GM12878 (cell line): ENCODE measurements around the gene OTUD5. TPM values are rescaled to one million over a fixed set of nuclear protein-coding genes. Genes with fewer than 3 reads are reported as not detected.

Experiments
- ATAC-seq: fragments of 200-7000 bp; cut with Tn5 transposase; 3 replicates; pipeline ENCODE4 v1.9.1; 2020; ENCODE audit warnings: mild to moderate bottlenecking, moderate library complexity
- BruUV-seq: library from RNA; stranded (reverse); fragments of 400-500 nt; replicated peaks from 2 replicates; lab custom pipeline; 2021; lab: Mats Ljungman, UMichigan
- CTCF ChIA-PET: fragments of 300-600 bp; sonication (Branson Sonifier 250); formaldehyde crosslinking; extraction: SDS; loops from one replicate; lab custom pipeline; 2021; ENCODE audit warnings: inconsistent platforms; lab: Yijun Ruan, JAX
- POLR2A ChIA-PET: fragments of 350-600 bp; formaldehyde crosslinking; extraction: SDS; loops from one replicate; lab custom pipeline; 2021; ENCODE audit warnings: inconsistent platforms; lab: Charles Lee
- RAD21 ChIA-PET: fragments of 300-600 bp; sonication (Branson Sonifier 250); formaldehyde crosslinking; loops from one replicate; lab custom pipeline; 2023; ENCODE audit warnings: antibody characterized with exemption; ENCODE audit not compliant: unreplicated experiment; lab: Charles Lee
- SMC1A ChIA-PET: fragments of 300-600 bp; sonication (Branson Sonifier 250); formaldehyde crosslinking; loops from one replicate; lab custom pipeline; 2023; ENCODE audit not compliant: unreplicated experiment, uncharacterized antibody; lab: Charles Lee
- DNase-seq: peaks from one replicate; pipeline ENCODE4 v3.0.0-alpha.2; 2011; ENCODE audit warnings: low read depth, low spot score
- FAIRE-seq: peaks from 3 replicates; lab custom pipeline; 2011; peaks lifted over from hg19 to GRCh38; lab: Jason Lieb, UNC
- H2AFZ ChIP-seq: 2 replicates; pipeline ENCODE4 v1.6.0; 2011; ENCODE audit warnings: low read depth, low read length, control low read depth; ENCODE audit not compliant: control insufficient read depth
- H3K27ac ChIP-seq: 2 replicates; pipeline ENCODE4 v1.5.1; 2011; ENCODE audit warnings: control low read depth; ENCODE audit not compliant: control insufficient read depth, insufficient read depth
- H3K27me3 ChIP-seq, 2 experiments: replicated peaks in 1 of 2; 2 replicates each; pipeline versions ENCODE4 v1.6.0 to v1.6.1; 2011; ENCODE audit warnings: low read length in 1 of 2; ENCODE audit not compliant: control insufficient read depth in 2 of 2, insufficient read depth in 2 of 2
- H3K36me3 ChIP-seq, 2 experiments: 2 replicates each; pipeline ENCODE4 v1.5.1; 2011; ENCODE audit warnings: low read length in 1 of 2; ENCODE audit not compliant: control insufficient read depth in 2 of 2, insufficient read depth in 2 of 2
- H3K4me1 ChIP-seq: 2 replicates; pipeline ENCODE4 v1.6.1; 2011; ENCODE audit warnings: mild to moderate bottlenecking, low read length, moderate library complexity, mixed read lengths; ENCODE audit not compliant: control insufficient read depth, insufficient read depth
- H3K4me2 ChIP-seq: 2 replicates; pipeline ENCODE4 v1.6.0; 2011; ENCODE audit warnings: control low read depth; ENCODE audit not compliant: control insufficient read depth, insufficient read depth
- H3K4me3 ChIP-seq: fragments of 200-600 bp; sonication (generic); 2 replicates; pipeline ENCODE4 v1.5.1; 2016
- H3K79me2 ChIP-seq: 2 replicates; pipeline ENCODE4 v1.6.0; 2011; ENCODE audit warnings: low read length; ENCODE audit not compliant: control insufficient read depth, insufficient read depth
- H3K9ac ChIP-seq: 2 replicates; pipeline ENCODE4 v1.8.0; 2011; ENCODE audit warnings: low read length, control low read depth, mixed read lengths; ENCODE audit not compliant: control insufficient read depth, insufficient read depth
- H3K9me3 ChIP-seq: replicated peaks from 3 replicates; pipeline ENCODE4 v1.5.1; 2011; ENCODE audit warnings: mild to moderate bottlenecking, low read length; ENCODE audit not compliant: control insufficient read depth, insufficient read depth
- H4K20me1 ChIP-seq: 2 replicates; pipeline ENCODE4 v1.6.0; 2011; ENCODE audit not compliant: control insufficient read depth, insufficient read depth
- CREB1 ChIP-seq: IDR thresholded peaks from 2 replicates; pipeline ENCODE4 v1.6.1; 2012; ENCODE audit warnings: low read depth, mild to moderate bottlenecking, inconsistent platforms
- EGR1 ChIP-seq, 2 experiments: IDR thresholded peaks; 1 replicate in 1 of 2; 2 replicates in 1 of 2; pipeline ENCODE4 v1.6.1; 2011 to 2012; ENCODE audit warnings: low read depth in 2 of 2, low read length in 2 of 2, borderline replicate concordance in 1 of 2, mild to moderate bottlenecking in 1 of 2, moderate library complexity in 1 of 2
- NFXL1 ChIP-seq: fragments of 450-650 bp; IDR thresholded peaks from 2 replicates; pipeline ENCODE4 v1.6.1; 2017; ENCODE audit warnings: antibody characterized with exemption, mild to moderate bottlenecking, borderline replicate concordance
- POLR2A ChIP-seq: IDR thresholded peaks from 2 replicates; pipeline ENCODE4 v1.6.1; 2011; ENCODE audit warnings: low read depth, mild to moderate bottlenecking, low read length
- RCOR1 ChIP-seq: conservative IDR thresholded peaks from 2 replicates; pipeline ENCODE4 v1.6.1; 2012; ENCODE audit warnings: low read depth, low read length, improper control_type of control experiment
- RFX5 ChIP-seq: IDR thresholded peaks from 2 replicates; pipeline ENCODE4 v1.6.1; 2011; ENCODE audit warnings: low read depth, low read length, improper control_type of control experiment
- SPI1 ChIP-seq: IDR thresholded peaks from 2 replicates; pipeline ENCODE4 v1.6.1; 2011; ENCODE audit warnings: low read depth, mild to moderate bottlenecking, low read length, moderate library complexity, borderline replicate concordance; ENCODE audit not compliant: insufficient read depth
- SUZ12 ChIP-seq: fragments of 200-600 bp; sonication (generic); IDR thresholded peaks from one replicate; pipeline ENCODE4 v1.6.1; 2018; ENCODE audit warnings: antibody characterized with exemption, mild to moderate bottlenecking; ENCODE audit not compliant: unreplicated experiment
- WGBS: methylation state at CpG from one replicate; pipeline ENCODE4 v1.1.6; 2016; ENCODE audit warnings: low lambda C conversion rate; ENCODE audit not compliant: insufficient replicate concordance, insufficient coverage; ENCODE audit errors: missing lambda C conversion rate; 5-methylcytosine and 5-hydroxymethylcytosine counted together
- in situ Hi-C: fragments of 300-500 bp; cut with MboI; formaldehyde crosslinking; loops from 9 replicates; pipeline ENCODE4 v1.14.3; 2018; ENCODE audit warnings: mixed read lengths
- intact Hi-C: fragments of 100-400 bp; cut with micrococcal nuclease; formaldehyde crosslinking; loops from one replicate; pipeline ENCODE4 v1.14.2; 2022; ENCODE audit not compliant: unreplicated experiment
- polyA plus RNA-seq, 11 experiments: library from polyadenylated mRNA; depleted of rRNA in 4 of 11; unstranded in 6 of 11; stranded (reverse) in 5 of 11; fragments of >200 nt; fragmentation: Nextera tagmentation in 4 of 11; fragmentation: Illumina TruSeq in 1 of 11; extraction: Ambion mirVana in 4 of 11; extraction: Trizol in 1 of 11; gene quantifications; 1 replicate in 1 of 11; 2 replicates in 10 of 11; pipeline versions ENCODE4 v1.2.1 to v1.2.3, GENCODE V29; 2011 to 2016; ENCODE audit warnings: inconsistent platforms in 2 of 11, missing spikeins in 2 of 11, low read depth in 1 of 11
- total RNA-seq, 4 experiments: library from RNA; depleted of rRNA in 3 of 4; stranded (reverse); fragments of >200 nt in 3 of 4; fragmentation: Illumina TruSeq in 1 of 4; extraction: Trizol in 1 of 4; gene quantifications; 2 replicates each; pipeline versions ENCODE4 v1.2.1 to v1.2.3, GENCODE V29; 2013 to 2021
- TF ChIP-seq, protein P1 (sequence below): IDR thresholded peaks from 2 replicates; pipeline ENCODE4 v1.6.1; 2012; ENCODE audit warnings: low read depth, low read length, improper control_type of control experiment
- TF ChIP-seq, protein P2 (sequence below): fragments of 450-650 bp; IDR thresholded peaks from 2 replicates; pipeline ENCODE4 v1.6.1; 2017; ENCODE audit warnings: mild to moderate bottlenecking, moderate library complexity
- TF ChIP-seq, protein P3 (sequence below): IDR thresholded peaks from 2 replicates; pipeline ENCODE4 v1.6.1; 2012; ENCODE audit warnings: improper control_type of control experiment, low read depth, low read length; ENCODE audit not compliant: insufficient replicate concordance

Gene OTUD5
- total and polyA plus RNA-seq, 10 of the 15 experiments (the other 5 are each of a cell fraction or from before 2014, with no cell fraction given) = 2.0 to 50.3 (median 22.7) TPM

DNA sequence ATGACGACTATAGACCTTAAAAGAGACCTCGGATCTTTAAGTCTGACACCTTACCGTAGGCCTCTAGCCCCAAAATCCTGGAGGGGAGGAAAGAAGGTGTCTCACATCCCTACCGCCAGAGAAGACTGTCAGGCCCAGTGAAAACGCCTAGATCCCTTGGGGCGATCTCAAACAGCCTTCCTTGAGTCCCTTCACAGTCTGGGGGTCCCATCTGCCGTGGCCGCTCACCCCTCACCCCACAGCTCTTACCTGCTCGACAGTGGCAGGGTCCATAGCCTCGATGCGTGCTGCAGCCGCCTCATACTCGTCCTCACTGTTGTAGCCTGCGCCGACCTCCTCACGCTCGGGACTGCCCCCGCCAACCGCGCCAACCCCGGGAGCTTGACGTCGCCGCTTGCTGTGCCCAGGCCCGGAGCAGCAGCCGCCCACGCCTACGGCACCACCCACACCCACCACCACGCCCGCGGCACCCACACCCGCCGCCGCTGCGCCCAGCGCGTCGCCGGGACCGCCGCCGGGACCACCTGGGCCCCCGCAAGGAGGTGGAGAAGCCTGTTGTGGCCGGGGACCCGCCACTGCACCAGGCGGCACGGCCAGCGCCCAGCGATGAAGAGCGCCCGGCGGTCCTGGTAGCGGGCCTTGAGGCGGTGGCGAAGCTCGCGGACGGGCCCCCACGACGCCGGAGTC, 536 bp downstream of the OTUD5 start (continued):
- TF ChIP-seq SPI1 (no peak), CREB1 (peak; percentile 8; the same call in 1 of the 2 replicates), POLR2A (peak; percentile 70), EGR1 (IDR thresholded peaks at IDR 0.05; ENCODE audit: borderline replicate concordance in 1 of 2, low read depth in 2 of 2, low read length in 2 of 2) (peak in 1 of 2 experiments; percentile 82; a peak in 2 of 3 replicates)
- TF ChIP-seq, protein P1, sequence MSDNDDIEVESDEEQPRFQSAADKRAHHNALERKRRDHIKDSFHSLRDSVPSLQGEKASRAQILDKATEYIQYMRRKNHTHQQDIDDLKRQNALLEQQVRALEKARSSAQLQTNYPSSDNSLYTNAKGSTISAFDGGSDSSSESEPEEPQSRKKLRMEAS = no peak

DNA sequence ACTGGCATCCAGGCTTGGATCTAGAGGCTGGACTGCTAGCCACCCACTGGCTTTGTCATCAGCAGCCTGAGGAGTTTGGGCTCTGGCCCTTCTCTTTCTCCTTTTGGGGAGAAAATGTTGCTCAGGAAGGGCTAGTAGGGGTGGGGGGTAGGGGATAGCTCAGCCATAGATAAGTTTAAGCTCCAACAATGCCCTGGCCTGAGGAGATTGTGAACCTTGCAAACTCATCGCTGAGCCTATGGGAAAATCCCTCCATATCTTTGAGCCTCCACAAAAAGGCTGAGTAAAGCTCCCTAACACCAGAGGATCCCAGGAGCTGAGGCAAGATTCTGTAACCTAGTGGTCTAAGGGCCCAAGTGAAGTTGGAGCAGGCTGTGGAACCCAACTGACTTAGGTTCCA, 8.8 kb downstream of the OTUD5 start:
- BruUV-seq = no TSS peak
- ChIA-PET SMC1A (no interaction called here), POLR2A (no interaction called here), RAD21 (interaction anchor here (1.1 kb wide), 1 partner anchor 11 kb away, joined by 3 read pairs; no protein-coding TSS in a partner anchor), CTCF (interaction anchor here (0.6 to 0.9 kb wide), 2 partner anchors 10 to 57 kb away, joined by 3 read pairs; no protein-coding TSS in a partner anchor)
- no peak overlapping the region for H3K4me3 ChIP-seq
- in situ Hi-C loops = loop anchor here (25.0 kb wide), 1 partner anchor 1736 kb away; the partner anchor contains the start of gene CDK16
- 44% methylated on average over 1 of the region's 1 CpG for WGBS
- intact Hi-C loops = loop anchor here (5.0 to 10.0 kb wide), 3 partner anchors 36 to 1756 kb away; partner anchors contain the start of genes SLC35A2 and UBA1
- no peak overlapping the region for H3K27ac ChIP-seq
- no peaks in the 10 kb centered on the region; the same call in 1 of the 2 replicates for H4K20me1 ChIP-seq
- H3K79me2 ChIP-seq = peaks cover 27% of the 10 kb centered on the region
- H3K36me3 ChIP-seq = peaks cover 0 to 2% of the 10 kb centered on the region in 2 experiments; a peak in 1 of 4 replicates
- ATAC-seq = no peak
- H3K27me3 ChIP-seq = no peaks in the 10 kb centered on the region
- H2AFZ ChIP-seq = no peak overlapping the region
- no peaks in the 10 kb centered on the region for H3K4me1 ChIP-seq
- no peaks in the 10 kb centered on the region for H3K9me3 ChIP-seq
- FAIRE-seq = no peak
- H3K4me2 ChIP-seq = no peak overlapping the region
- no peak for DNase-seq
- no peak overlapping the region for H3K9ac ChIP-seq
- TF ChIP-seq RFX5 (no peak), SUZ12 (no peak), RCOR1 (no peak), NFXL1 (no peak)
- TF ChIP-seq, protein P2, sequence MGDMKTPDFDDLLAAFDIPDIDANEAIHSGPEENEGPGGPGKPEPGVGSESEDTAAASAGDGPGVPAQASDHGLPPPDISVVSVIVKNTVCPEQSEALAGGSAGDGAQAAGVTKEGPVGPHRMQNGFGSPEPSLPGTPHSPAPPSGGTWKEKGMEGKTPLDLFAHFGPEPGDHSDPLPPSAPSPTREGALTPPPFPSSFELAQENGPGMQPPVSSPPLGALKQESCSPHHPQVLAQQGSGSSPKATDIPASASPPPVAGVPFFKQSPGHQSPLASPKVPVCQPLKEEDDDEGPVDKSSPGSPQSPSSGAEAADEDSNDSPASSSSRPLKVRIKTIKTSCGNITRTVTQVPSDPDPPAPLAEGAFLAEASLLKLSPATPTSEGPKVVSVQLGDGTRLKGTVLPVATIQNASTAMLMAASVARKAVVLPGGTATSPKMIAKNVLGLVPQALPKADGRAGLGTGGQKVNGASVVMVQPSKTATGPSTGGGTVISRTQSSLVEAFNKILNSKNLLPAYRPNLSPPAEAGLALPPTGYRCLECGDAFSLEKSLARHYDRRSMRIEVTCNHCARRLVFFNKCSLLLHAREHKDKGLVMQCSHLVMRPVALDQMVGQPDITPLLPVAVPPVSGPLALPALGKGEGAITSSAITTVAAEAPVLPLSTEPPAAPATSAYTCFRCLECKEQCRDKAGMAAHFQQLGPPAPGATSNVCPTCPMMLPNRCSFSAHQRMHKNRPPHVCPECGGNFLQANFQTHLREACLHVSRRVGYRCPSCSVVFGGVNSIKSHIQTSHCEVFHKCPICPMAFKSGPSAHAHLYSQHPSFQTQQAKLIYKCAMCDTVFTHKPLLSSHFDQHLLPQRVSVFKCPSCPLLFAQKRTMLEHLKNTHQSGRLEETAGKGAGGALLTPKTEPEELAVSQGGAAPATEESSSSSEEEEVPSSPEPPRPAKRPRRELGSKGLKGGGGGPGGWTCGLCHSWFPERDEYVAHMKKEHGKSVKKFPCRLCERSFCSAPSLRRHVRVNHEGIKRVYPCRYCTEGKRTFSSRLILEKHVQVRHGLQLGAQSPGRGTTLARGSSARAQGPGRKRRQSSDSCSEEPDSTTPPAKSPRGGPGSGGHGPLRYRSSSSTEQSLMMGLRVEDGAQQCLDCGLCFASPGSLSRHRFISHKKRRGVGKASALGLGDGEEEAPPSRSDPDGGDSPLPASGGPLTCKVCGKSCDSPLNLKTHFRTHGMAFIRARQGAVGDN = no peak
- TF ChIP-seq, protein P3, sequence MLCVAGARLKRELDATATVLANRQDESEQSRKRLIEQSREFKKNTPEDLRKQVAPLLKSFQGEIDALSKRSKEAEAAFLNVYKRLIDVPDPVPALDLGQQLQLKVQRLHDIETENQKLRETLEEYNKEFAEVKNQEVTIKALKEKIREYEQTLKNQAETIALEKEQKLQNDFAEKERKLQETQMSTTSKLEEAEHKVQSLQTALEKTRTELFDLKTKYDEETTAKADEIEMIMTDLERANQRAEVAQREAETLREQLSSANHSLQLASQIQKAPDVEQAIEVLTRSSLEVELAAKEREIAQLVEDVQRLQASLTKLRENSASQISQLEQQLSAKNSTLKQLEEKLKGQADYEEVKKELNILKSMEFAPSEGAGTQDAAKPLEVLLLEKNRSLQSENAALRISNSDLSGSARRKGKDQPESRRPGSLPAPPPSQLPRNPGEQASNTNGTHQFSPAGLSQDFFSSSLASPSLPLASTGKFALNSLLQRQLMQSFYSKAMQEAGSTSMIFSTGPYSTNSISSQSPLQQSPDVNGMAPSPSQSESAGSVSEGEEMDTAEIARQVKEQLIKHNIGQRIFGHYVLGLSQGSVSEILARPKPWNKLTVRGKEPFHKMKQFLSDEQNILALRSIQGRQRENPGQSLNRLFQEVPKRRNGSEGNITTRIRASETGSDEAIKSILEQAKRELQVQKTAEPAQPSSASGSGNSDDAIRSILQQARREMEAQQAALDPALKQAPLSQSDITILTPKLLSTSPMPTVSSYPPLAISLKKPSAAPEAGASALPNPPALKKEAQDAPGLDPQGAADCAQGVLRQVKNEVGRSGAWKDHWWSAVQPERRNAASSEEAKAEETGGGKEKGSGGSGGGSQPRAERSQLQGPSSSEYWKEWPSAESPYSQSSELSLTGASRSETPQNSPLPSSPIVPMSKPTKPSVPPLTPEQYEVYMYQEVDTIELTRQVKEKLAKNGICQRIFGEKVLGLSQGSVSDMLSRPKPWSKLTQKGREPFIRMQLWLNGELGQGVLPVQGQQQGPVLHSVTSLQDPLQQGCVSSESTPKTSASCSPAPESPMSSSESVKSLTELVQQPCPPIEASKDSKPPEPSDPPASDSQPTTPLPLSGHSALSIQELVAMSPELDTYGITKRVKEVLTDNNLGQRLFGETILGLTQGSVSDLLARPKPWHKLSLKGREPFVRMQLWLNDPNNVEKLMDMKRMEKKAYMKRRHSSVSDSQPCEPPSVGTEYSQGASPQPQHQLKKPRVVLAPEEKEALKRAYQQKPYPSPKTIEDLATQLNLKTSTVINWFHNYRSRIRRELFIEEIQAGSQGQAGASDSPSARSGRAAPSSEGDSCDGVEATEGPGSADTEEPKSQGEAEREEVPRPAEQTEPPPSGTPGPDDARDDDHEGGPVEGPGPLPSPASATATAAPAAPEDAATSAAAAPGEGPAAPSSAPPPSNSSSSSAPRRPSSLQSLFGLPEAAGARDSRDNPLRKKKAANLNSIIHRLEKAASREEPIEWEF = no peak
